A673 (cell line): ENCODE measurements around the gene MAT1A. TPM values are rescaled to one million over a fixed set of nuclear protein-coding genes. Genes with fewer than 3 reads are reported as not detected.
"Not testable (repeated sequence)": the region's sequence is repeated elsewhere in the genome, so short reads cannot be mapped to it uniquely, and the experiment has no call there.

Source experiments
- BruUV-seq: library from RNA; stranded (reverse); fragments of 400-500 nt; replicated peaks from 2 replicates; lab custom pipeline; 2021; lab: Mats Ljungman, UMichigan
- CTCF ChIA-PET: fragments of 300-600 bp; sonication (Branson Sonifier 250); formaldehyde crosslinking; loops from one replicate; lab custom pipeline; 2022; ENCODE audit warnings: antibody characterized with exemption; lab: Charles Lee
- POLR2A ChIA-PET: fragments of 300-600 bp; sonication (Branson Sonifier 250); formaldehyde crosslinking; loops from one replicate; lab custom pipeline; 2022; ENCODE audit warnings: antibody characterized with exemption; ENCODE audit not compliant: low non-redundant PET; lab: Charles Lee
- DNase-seq: peaks from one replicate; pipeline ENCODE4 v3.0.0-alpha.2; 2015; ENCODE audit warnings: low spot score
- H3K27ac ChIP-seq: fragments of 200-600 bp; sonication (generic); 2 replicates; pipeline ENCODE4 v1.5.1; 2016; ENCODE audit warnings: mixed run types, low read depth, mild to moderate bottlenecking, mixed read lengths, antibody characterized with exemption, low read length; ENCODE audit not compliant: poor library complexity, severe bottlenecking
- H3K27me3 ChIP-seq: fragments of 200-600 bp; sonication (generic); replicated peaks from 2 replicates; pipeline ENCODE4 v1.6.1; 2017; ENCODE audit warnings: mixed run types, low read depth, mild to moderate bottlenecking, mixed read lengths, antibody characterized with exemption, low read length; ENCODE audit not compliant: insufficient read depth, poor library complexity
- H3K36me3 ChIP-seq: fragments of 200-600 bp; sonication (generic); 2 replicates; pipeline ENCODE4 v1.6.1; 2016; ENCODE audit warnings: mixed run types, mild to moderate bottlenecking, mixed read lengths, antibody characterized with exemption, low read length; ENCODE audit not compliant: insufficient read depth, poor library complexity, severe bottlenecking
- H3K4me1 ChIP-seq: fragments of 200-600 bp; sonication (generic); 2 replicates; pipeline ENCODE4 v1.6.1; 2017; ENCODE audit warnings: mixed run types, mild to moderate bottlenecking, mixed read lengths, antibody characterized with exemption, low read length; ENCODE audit not compliant: insufficient read depth, poor library complexity, severe bottlenecking
- H3K4me3 ChIP-seq: fragments of 200-600 bp; sonication (generic); 2 replicates; pipeline ENCODE4 v1.5.1; 2016; ENCODE audit warnings: low read depth, mixed run types, mild to moderate bottlenecking, mixed read lengths, low read length; ENCODE audit not compliant: poor library complexity, severe bottlenecking
- H3K9me3 ChIP-seq: fragments of 200-600 bp; sonication (generic); 2 replicates; pipeline ENCODE4 v1.6.1; 2016; ENCODE audit warnings: mixed run types, low read depth, mild to moderate bottlenecking, mixed read lengths, antibody characterized with exemption, low read length; ENCODE audit not compliant: poor library complexity, severe bottlenecking
- CTCF ChIP-seq: fragments of 300-800, 200-600 bp; sonication (generic); conservative IDR thresholded peaks from 2 replicates; pipeline ENCODE4 v1.5.1; 2017; ENCODE audit warnings: low read depth, mild to moderate bottlenecking, antibody characterized with exemption, low read length, moderate library complexity, mixed read lengths
- EZH2 ChIP-seq: fragments of 200-600 bp; sonication (generic); IDR thresholded peaks from 2 replicates; pipeline ENCODE4 v1.6.1; 2017; ENCODE audit warnings: borderline replicate concordance, low read depth, mild to moderate bottlenecking, mixed read lengths, antibody characterized with exemption, low read length; ENCODE audit not compliant: poor library complexity, severe bottlenecking
- intact Hi-C: fragments of 100-400 bp; cut with micrococcal nuclease; formaldehyde crosslinking; loops from one replicate; pipeline ENCODE4 v1.10.0; 2022; ENCODE audit not compliant: unreplicated experiment
- total RNA-seq: library from RNA; stranded (reverse); gene quantifications from 2 replicates; pipeline ENCODE4 v1.2.3, GENCODE V29; 2021

MAT1A gene
- total RNA-seq, 1 experiment from 2014 or later = not detected

GRCh38 chr10:80253266-80253962 lies 36.0 kb downstream of the MAT1A start:
- BruUV-seq = no TSS peak
- ChIA-PET POLR2A (no interaction called here), CTCF (no interaction called here)
- DNase-seq = no peak
- Histone ChIP-seq H3K36me3 (no peaks in the 10 kb centered on the region), H3K9me3 (no peaks in the 10 kb centered on the region), H3K27me3 (no peaks in the 10 kb centered on the region), H3K27ac (no peak overlapping the region), H3K4me1 (no peaks in the 10 kb centered on the region), H3K4me3 (no peak overlapping the region)
- intact Hi-C loops = no loop called here
- TF ChIP-seq CTCF = no peak
- no peak for TF ChIP-seq EZH2

DNA sequence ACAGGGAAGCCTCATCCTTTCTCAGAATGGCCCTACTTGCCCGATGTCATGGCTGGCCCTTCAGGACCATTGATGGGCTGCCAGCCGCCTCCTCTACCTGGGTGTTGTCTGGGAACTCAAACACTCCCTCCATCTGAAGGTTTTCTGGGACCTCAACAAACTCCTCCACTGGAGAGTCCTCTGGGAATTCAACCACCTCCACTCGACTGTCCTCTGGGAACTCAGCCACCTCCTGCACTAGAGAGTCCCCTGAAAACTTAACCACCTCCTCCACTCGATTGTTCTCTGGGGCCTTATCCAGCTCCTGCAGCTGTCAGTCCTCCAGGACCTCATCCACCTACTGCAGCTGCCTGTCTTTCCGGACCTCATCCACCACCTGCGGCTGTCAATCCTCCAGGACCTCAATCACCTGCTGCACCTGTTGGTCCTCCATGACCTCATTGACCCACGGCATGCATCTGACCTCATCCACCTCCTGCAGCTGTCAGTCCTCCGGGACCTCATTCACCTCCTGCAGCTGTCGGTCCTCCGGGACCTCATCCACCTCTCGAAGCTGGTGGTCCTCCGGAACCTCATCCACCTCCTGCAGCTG lies 37.1 kb downstream of the MAT1A start:
- ChIA-PET POLR2A (no interaction called here), CTCF (no interaction called here)

DNA sequence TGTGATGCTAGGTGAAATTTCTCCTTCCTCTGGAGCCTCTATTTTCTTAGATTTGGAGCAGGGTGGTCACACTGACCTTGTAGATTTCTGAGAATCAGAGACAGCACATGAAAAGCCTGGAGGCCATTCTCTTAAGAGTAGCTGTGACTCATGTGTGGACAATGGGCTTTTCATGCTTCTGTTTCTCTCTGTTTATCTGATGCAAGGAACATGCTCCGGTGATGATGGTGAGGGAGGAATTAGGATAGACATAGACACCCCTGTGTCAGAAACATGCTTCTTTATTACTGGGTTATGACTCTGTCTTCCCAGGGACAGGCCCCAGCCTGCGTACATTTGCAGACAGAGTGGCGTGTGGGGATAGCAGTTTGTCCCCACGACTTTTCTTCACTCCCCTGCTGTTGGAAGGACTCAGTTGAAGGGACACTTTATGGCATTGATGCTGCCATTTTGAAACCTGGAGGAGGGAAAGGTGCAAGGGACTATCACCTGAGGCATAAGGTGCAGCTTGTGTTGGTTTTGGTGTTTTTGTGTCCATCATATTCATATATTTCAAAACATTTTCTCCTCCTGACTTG lies 37.7 kb downstream of the MAT1A start:
- intact Hi-C loops, H3K27me3 ChIP-seq, BruUV-seq, H3K4me3 ChIP-seq, H3K36me3 ChIP-seq, H3K4me1 ChIP-seq, DNase-seq, H3K9me3 ChIP-seq, POLR2A ChIA-PET, CTCF ChIA-PET, H3K27ac ChIP-seq: not testable (repeated sequence)

More for the DNA sequence above, 37.1 kb downstream of the MAT1A start:
- DNase-seq = no peak
- no peaks in the 10 kb centered on the region for H3K4me1 ChIP-seq
- no peak for TF ChIP-seq EZH2
- TF ChIP-seq CTCF = no peak
- no TSS peak for BruUV-seq
- no peak overlapping the region for H3K4me3 ChIP-seq
- H3K9me3 ChIP-seq = no peaks in the 10 kb centered on the region
- intact Hi-C loops = no loop called here
- H3K27ac ChIP-seq = no peak overlapping the region
- H3K27me3 ChIP-seq = no peaks in the 10 kb centered on the region
- no peaks in the 10 kb centered on the region for H3K36me3 ChIP-seq

DNA sequence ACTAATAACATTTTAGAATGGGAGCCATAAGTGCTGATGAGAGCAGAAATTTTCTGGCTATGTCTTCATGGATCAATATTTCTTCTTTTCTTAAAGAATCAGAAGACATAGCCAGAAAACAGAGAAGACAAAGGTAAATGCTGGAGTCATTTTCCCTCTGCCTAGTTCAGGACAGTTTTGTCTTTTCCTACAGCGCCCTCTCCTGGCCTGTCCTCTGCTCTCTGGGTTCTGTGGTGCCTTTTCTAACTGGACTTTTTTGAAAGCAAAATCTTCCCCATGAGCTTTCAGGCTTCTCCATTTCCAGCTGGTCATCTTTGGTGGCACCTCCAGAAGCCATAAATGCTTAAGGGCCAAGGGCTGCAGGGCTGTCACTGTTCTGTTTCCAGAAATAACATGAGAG lies 39.1 kb downstream of the MAT1A start:
- intact Hi-C loops, H3K9me3 ChIP-seq, H3K27ac ChIP-seq, H3K36me3 ChIP-seq, H3K4me1 ChIP-seq, POLR2A ChIA-PET, BruUV-seq, H3K4me3 ChIP-seq, DNase-seq, CTCF ChIA-PET, H3K27me3 ChIP-seq: not testable (repeated sequence)

GRCh38 chr10:80249906-80250305 lies 39.6 kb downstream of the MAT1A start:
- DNase-seq, intact Hi-C loops, H3K4me1 ChIP-seq, H3K9me3 ChIP-seq, CTCF ChIA-PET, BruUV-seq, H3K36me3 ChIP-seq, H3K27ac ChIP-seq, POLR2A ChIA-PET, H3K4me3 ChIP-seq, H3K27me3 ChIP-seq: not testable (repeated sequence)

- BruUV-seq, H3K4me3 ChIP-seq, DNase-seq, H3K36me3 ChIP-seq, POLR2A ChIA-PET, H3K27me3 ChIP-seq, H3K4me1 ChIP-seq, intact Hi-C loops, H3K27ac ChIP-seq, CTCF ChIA-PET, H3K9me3 ChIP-seq: not testable (repeated sequence)
Observed at GRCh38 chr10:80247611-80248010, 41.8 kb downstream of the MAT1A start.
